ENCODE measurements around the gene CDKAL1.
"Not testable (repeated sequence)": the region's sequence is repeated elsewhere in the genome, so short reads cannot be mapped to it uniquely, and the experiment has no call there.

CDKAL1 gene

GRCh38 chr6:20900389-20901160, 366.3 kb downstream of the CDKAL1 start:
- no peak for DNase-seq

DNA sequence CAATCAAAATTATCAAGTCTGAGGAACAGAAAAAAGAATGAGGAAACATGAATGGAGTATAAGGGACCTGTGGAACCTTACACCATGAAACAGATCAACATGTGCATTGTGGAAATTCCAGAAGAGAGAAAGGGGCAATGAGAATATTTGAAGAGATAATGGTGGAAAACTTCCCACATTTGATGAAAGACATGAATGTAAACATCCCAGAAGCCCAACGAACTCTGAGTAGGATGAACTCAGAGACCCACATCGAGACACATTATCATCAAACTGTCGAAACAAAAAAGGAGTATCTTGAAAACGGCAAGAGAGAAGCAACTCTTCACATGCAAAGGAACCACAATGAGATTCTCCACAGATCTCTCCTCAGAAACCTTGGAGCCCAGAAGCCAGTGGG, 371.1 kb downstream of the CDKAL1 start:
- DNase-seq, result no peak

GRCh38 chr6:20906945-20907344, 372.7 kb downstream of the CDKAL1 start:
- no peak for DNase-seq

DNA sequence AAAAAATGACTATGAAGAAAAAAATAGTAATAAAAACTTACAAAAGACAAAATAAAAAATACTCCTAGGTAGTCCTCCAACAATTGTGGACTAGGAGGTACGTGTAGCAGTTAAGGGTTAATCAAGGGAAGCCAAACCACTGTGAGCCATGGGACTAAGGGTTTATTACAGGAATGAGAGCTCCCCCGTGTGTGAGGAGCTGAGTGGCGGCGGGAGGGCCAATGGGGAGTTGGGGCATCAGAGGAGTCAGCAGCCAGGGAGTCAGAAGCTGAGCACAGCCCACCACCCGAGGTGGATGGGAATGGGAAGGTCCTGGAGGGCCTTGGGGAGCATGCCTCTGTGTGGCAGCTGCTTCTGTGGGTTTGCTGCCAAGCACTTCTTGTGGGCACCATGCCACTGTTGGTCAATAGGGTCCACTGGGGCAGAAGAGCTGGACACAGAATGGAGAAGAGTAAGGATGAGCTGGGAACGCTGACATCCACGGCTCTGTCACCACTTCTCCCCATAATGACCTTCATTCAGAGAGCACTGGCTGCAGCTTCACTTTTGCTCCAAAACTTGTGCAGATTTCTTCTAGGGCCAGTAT, 373.3 kb downstream of the CDKAL1 start:
- DNase-seq, result no peak

- no peak for DNase-seq
Measured at GRCh38 chr6:20909621-20910020, 375.4 kb downstream of the CDKAL1 start.

- no peak for DNase-seq
Measured at GRCh38 chr6:20911712-20912111, 377.5 kb downstream of the CDKAL1 start.

DNA sequence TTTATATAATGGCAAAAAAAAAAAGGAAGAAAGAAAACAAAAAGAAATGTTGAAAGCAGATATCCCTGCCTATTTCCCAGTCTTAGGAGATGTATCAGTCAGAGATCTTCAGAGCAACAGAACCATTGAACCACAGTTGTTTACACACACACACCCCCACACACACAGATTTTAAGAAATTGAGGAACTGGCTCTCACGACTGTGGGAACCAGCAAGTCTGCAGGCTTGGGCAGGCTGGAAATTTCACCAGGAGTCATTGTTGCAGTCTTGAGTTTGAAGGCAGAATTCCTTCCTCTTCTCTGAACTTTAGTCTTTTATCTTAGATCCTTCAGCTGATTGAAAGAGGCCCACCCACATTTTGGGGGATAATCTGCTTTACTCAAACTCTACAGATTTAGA, 380.9 kb downstream of the CDKAL1 start:
- DNase-seq, result no peak

GRCh38 chr6:20915626-20916025, 381.4 kb downstream of the CDKAL1 start:
- DNase-seq, result no peak

- no peak for DNase-seq
Measured at GRCh38 chr6:20916086-20916485, 381.8 kb downstream of the CDKAL1 start.

DNA sequence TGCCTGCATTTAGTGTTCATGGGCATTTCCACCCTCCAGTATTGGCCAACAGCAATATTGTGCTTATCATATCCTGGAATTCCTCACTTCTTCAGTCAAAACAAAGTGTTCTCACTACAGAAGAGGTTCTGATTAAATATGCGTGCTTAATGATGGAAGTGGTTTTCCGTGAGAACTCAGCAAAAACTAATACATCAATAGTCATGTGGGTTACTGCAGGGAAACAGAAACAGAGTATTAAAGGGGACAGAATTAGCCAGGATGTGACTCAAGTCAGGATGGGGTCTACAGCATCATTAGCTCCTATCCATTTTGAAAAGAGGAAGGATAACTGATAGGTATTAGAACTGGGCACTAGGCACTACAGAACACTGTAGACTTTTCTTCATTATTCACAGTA, 384.6 kb downstream of the CDKAL1 start:
- DNase-seq, result no peak

DNA sequence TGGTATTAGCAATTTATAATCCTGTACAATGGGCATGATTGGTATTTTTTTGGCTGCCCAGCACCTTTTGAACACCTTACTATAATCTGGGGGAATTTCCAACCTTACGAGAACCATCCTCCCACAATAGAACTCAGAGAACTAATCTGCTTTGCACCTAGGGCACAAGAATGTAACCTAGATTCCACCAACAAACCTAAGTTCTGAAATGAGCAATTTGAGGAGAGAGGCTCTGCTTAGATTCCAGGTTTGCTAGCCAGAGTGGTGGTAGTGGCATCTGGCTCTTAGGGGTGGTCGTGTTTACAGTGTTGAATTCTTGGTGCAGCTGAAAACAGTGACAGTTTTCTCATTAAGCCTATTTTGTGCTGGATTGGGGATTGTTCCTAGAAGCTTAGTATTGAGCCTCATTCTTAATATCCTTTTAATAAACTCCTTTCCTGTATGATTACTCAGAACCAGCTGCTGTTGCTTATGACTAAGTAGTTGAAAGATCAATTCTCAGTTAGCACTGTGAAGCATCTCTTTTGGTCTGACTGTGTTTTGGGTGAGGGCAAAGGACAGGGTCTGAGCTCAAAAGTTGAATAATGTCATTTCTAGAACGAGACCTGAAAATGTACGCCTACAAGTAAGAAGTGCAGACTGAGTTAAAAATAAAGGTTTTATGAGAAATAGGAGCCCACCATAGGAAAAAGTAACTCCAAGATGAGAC, 385.6 kb downstream of the CDKAL1 start:
- no peak for DNase-seq

DNA sequence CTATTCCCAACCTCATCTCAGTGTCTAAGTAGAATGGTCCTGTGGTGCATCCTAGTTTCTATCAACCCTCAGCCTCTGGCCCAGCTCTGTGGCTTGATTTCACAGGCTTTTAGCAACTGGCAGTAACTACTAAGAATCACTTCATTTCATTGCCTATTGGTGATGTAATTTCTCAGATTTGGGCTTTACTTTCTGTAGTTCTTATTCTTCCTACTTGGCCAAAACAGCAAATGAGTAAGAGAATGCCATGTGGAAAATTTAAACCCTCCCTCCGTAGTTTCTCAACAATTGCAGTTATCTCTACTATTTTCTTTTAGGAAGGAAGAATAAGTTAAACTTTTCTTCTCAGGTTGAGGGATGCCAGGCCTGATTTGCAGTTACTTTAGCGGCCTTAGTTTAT, 387.3 kb downstream of the CDKAL1 start:
- no peak for DNase-seq

GRCh38 chr6:20922743-20923142, 388.5 kb downstream of the CDKAL1 start:
- no peak for DNase-seq

DNA sequence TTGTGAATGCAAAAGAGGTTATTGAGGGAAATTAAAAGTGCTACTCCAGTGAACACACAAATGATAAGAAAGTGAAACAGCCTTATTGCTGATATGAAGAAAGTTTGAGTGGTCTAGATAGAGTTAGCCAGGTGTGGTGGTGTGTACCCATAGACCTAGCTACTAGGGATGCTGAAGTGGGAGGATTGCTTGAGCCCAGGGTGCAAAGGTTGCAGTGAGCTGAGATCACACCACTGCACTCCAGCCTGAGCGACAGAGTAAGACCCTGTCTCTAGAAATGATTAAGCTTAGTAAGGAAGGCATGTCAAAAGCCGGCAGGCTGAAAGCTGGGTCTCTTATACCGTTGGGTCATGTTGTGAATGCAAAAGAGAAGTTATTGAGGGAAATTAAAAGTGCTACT, 389.8 kb downstream of the CDKAL1 start:
- not testable (repeated sequence) for DNase-seq

DNA sequence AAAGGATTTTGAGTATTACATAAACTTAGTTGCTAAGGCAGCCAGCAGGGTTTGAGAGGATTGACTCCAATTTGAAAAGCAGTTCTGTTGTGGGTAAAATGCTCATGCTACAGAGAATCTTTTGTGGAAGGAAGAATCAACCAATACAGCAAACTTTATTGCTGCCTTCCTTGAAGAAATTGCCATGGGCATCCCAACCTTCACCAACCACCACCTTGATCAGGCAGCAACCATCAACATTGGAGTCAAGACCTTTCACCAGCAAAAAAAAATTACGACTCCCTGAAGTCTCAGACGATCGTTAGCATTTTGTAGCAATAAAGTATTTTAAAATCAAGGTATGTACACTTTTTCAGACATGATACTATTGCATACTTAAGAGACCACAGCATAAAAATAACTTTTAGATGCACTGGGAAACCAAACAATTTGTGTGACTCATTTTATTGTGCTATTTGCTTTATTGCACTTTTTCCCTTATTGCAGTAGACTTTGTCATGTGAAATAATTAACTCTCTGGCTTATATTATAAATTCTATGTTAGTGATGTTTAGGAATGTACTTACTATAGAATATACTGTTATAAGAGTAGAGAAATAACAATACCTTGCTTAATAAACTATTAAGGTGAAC, 390.8 kb downstream of the CDKAL1 start:
- DNase-seq, result no peak

- DNase-seq, result no peak
Measured at GRCh38 chr6:20927130-20927860, 393.0 kb downstream of the CDKAL1 start.

GRCh38 chr6:20929283-20929682, 395.0 kb downstream of the CDKAL1 start:
- no peak for DNase-seq

GRCh38 chr6:20931093-20931492, 396.8 kb downstream of the CDKAL1 start:
- no peak for DNase-seq

GRCh38 chr6:20931772-20932171, 397.5 kb downstream of the CDKAL1 start:
- no peak for DNase-seq

DNA sequence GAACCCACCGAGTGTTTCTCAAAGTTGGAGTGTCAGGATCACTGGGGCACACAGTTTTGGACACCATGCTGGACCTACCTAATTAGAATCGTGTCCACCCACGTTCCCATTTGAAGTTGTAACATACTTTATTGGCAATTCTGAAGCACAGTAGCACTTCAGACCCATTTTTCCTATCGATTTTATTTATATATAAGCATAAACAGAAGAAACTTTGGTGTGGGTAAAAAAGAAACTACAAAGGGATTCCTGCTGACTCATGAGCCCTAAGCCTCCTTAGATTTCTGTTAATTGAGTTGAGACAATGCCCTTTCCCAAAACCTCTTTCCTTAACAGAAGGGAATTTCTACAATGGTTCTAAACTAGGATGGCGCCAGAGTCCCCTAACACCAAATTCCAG, 398.0 kb downstream of the CDKAL1 start:
- no peak for DNase-seq

DNA sequence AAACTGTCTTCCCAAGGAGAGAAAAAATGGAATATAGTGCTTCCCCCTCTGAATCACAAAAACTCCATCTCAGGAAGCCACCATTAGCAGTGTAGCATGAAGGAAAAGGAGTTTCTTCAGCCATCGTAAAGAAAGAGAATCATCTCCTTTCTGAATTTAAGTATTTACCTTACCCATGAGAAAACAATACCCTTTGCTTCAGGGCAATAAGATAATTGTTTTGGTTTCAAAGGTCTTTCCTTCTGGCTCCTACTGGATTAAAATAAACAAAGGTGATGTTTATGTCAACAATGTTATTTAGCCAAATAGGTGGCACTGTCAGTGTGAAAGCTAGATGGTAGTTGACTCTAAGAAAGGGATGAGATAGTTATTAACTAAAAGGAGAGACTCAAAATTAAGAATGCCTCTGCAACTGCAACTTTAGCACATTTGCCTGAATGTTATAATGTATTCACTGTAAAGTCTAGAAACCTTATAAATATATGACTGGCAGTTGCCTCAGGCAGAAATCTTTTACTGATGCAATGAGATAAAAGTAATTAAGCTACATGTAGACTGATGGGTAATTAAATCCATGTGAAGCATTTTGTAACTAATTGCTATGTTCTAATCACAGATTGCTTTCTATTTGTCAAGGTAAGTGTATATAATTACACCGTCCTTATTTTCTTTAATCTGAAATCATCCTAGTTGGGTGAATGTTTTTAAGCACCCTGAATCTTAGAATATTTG, 399.0 kb downstream of the CDKAL1 start:
- DNase-seq, result no peak

DNA sequence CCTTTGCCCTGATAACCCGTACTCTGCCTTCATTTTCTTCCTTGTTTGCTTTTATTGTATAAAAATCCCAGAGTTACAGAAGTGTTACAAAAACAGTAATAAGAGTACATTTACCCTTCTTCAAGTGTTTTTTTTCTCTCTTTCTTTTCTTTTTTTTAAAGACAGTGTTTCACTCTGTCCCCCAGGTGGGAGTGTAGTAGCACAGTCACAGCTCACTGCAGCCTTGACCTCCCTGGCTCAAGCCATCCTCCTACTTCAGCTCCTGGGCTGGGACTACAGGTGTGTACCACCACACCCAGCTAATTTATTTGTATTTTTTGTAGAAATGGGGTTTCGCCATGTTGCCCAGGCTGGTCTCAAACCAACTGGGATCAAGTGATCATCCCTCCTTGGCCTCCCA, 402.7 kb downstream of the CDKAL1 start:
- DNase-seq, result no peak

Data from GDM1 (cell line).